AG09309 (cell line): ENCODE measurements around the gene TRIO.

ENCODE experiments used
- DNase-seq: peaks from one replicate; pipeline ENCODE4 v3.0.0-alpha.2; 2010; ENCODE audit warnings: low read depth
- H3K4me3 ChIP-seq: 2 replicates; pipeline ENCODE4 v1.5.1; 2011; ENCODE audit warnings: mild to moderate bottlenecking, low read depth, low read length, moderate library complexity; ENCODE audit not compliant: control insufficient read depth
- TF ChIP-seq, protein P1 (sequence below): IDR thresholded peaks from 2 replicates; pipeline ENCODE4 v1.5.1; 2011; ENCODE audit warnings: mild to moderate bottlenecking, low read depth, low read length, inconsistent platforms; ENCODE audit not compliant: insufficient read depth, control insufficient read depth; ENCODE audit errors: missing control alignments

Gene TRIO

DNA sequence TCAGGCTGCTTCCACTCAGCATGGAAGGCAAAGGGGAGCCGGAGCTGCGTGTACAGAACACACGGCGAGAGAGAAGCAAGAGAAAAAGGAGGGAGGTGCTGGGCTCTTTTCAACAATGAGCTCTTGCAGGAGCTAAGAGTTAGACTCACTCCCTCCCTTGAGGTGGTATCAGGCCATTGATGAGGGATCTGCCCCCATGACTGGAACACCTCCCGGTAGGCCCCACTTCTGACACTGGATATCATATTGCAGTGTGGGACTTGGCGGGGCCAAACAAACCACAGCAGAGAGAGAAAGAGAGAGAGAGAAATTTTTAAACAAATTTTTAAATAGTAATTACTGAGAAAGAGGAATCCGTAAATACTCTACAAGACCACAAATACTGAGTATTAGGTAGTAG, 182.2 kb downstream of the TRIO start:
- TF ChIP-seq, protein P1, sequence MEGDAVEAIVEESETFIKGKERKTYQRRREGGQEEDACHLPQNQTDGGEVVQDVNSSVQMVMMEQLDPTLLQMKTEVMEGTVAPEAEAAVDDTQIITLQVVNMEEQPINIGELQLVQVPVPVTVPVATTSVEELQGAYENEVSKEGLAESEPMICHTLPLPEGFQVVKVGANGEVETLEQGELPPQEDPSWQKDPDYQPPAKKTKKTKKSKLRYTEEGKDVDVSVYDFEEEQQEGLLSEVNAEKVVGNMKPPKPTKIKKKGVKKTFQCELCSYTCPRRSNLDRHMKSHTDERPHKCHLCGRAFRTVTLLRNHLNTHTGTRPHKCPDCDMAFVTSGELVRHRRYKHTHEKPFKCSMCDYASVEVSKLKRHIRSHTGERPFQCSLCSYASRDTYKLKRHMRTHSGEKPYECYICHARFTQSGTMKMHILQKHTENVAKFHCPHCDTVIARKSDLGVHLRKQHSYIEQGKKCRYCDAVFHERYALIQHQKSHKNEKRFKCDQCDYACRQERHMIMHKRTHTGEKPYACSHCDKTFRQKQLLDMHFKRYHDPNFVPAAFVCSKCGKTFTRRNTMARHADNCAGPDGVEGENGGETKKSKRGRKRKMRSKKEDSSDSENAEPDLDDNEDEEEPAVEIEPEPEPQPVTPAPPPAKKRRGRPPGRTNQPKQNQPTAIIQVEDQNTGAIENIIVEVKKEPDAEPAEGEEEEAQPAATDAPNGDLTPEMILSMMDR = no peak
- H3K4me3 ChIP-seq = no peak overlapping the region
- no peak for DNase-seq

DNA sequence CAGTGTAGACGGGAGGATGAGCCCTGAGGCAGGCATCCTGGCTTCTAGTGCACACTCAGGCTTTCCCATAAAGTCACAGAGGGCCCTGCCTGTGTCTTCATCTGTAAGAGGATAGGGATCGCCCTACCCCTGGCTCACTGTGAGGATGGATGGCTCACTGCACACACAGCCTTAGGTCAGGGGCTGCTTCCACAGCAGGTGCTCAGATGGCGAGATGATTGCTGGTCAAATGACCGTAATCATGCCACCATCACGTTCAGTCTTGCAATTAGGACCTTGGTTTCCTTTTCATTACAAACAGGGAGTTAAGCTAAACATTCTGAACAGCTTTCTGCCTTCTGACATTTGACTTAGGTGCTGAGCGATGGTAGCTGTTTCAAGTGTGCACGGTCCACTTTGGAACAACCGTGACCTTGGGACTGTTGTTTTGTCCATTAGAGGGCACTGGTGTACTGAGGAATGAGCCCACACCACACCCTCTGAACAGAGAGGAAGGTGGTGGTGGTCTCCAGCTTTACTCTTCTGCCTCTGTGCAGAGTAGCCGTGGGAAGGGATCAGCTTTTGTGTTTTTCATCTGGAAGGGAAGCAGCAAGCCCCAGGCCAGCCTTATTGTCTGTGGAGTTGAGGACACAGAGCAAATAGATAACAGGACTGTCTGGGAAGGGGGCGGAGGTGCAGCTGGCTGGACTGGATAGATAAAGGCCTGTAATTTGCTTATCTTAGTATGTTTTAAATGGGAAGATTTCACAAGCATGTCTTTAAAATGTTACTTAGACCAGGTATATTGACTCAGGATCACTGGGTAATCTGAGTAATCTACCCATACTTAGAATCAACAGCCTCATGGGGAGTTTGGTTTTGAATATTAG, 183.1 kb downstream of the TRIO start:
- no peak for DNase-seq
- no peak overlapping the region for H3K4me3 ChIP-seq
- TF ChIP-seq, protein P1 = peak; percentile 30

DNA sequence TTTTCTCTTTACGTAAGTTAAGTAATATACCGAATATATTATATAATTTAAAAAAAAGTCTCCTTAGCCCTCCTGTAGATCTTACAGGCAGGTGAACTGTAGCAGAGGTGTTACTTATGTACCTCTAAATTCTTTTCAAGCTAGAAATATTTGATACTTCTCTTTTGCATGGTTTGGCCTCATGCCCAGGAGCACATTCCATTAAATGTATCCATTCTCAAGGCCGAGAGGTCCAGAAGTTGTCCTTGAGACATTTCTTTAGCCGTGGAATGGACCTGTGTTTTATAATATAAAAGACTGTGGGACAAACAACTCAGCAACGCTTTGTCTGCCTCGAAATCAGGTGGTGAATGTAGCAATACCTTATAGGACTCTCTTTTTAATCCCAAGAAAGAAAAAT, 184.5 kb downstream of the TRIO start:
- TF ChIP-seq, protein P1 = no peak
- no peak overlapping the region for H3K4me3 ChIP-seq
- no peak for DNase-seq

DNA sequence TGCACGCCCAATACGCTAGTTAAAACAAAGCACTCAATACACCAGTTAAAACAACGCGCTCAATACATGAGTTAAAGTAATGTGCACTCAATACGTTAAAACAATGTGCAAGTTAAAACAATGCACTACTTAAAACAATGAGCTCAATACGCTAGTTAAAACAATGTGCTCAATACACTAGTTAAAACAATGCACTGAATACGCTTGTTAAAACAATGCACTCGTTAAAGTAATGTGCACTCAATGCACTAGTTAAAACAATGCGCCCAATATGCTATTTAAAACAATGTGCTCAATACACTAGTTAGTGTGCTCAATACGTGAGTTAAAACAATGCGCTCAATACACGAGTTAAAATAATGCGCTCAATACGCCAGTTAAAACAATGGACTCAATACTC, 185.0 kb downstream of the TRIO start:
- TF ChIP-seq, protein P1 = no peak
- DNase-seq = no peak
- H3K4me3 ChIP-seq = no peak overlapping the region

DNA sequence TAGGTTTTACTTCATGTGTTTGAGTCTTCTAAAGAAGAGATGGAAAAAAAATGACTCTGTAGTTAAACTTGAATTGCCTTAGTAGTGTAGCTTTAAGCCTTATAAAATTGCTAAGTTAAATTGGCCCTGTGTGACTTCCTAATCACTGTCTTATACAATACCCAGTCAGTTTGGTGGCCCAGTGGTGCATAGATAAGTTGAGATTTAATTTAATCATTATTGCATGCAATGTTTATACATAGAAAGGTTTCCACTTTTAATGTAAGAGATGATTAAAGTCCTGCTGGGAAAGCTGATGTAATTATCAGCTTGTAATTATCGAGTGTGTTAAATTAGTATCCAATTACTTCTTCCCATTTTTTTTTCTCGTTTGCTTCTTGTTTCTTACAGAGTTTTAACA, 187.1 kb downstream of the TRIO start:
- DNase-seq = no peak
- H3K4me3 ChIP-seq = no peak overlapping the region
- TF ChIP-seq, protein P1 = no peak

DNA sequence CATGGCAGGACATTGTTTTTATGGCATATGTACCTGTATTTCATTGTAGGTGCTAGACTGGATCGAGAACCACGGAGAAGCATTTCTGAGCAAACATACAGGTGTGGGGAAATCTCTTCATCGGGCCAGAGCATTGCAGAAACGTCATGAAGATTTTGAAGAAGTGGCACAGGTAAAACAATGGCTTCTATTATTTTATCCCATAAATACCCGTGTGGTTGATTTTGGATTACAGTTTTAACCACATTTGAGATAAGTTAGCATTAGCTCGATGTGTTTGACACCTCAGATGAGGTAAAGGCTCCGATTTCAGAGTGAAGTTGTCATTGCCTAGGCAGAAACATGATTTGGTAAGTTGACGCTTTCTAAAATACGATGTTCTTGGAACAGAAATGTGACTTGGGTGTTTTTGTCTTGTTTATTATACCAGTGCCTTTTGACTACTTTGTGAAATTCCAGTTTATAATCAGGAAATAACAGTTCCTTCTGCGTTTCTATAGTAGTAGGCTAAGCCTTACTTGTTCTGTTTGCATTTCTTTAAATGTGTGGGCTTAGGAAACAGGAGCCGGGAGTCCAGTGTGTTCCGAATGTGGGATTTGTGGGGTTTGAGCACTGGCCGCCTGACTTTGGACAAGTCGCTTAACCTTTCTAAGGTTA, 187.7 kb downstream of the TRIO start:
- H3K4me3 ChIP-seq = no peak overlapping the region
- DNase-seq = no peak
- TF ChIP-seq, protein P1 = no peak
